Measurements from ENCODE around the gene MUC6.

Gene MUC6

GRCh38 chr11:1022908-1023810, 13.4 kb downstream of the MUC6 start:
- no peak for DNase-seq (ENCODE audit: low read depth)

- DNase-seq (ENCODE audit: low read depth) = no peak
Measured at GRCh38 chr11:1022411-1022810, 14.1 kb downstream of the MUC6 start.

GRCh38 chr11:1020211-1020905, 16.2 kb downstream of the MUC6 start:
- no peak for DNase-seq (ENCODE audit: low read depth)

- no peak for DNase-seq (ENCODE audit: low read depth)
Measured at GRCh38 chr11:1019321-1019910, 17.1 kb downstream of the MUC6 start.

- DNase-seq (ENCODE audit: low read depth) = no peak
Measured at GRCh38 chr11:1018091-1018490, 18.4 kb downstream of the MUC6 start.

- peak; percentile 38 for DNase-seq (ENCODE audit: low read depth)
Measured at GRCh38 chr11:1017269-1018005, 19.1 kb downstream of the MUC6 start.

GRCh38 chr11:1016610-1017126, 19.9 kb downstream of the MUC6 start:
- peak; percentile 29 for DNase-seq (ENCODE audit: low read depth)

- no peak for DNase-seq (ENCODE audit: low read depth)
Measured at GRCh38 chr11:1015826-1016545, 20.5 kb downstream of the MUC6 start.

GRCh38 chr11:1015064-1015463, 21.5 kb downstream of the MUC6 start:
- DNase-seq (ENCODE audit: low read depth) = no peak

GRCh38 chr11:1014276-1014675, 22.2 kb downstream of the MUC6 start:
- DNase-seq (ENCODE audit: low read depth) = no peak

GRCh38 chr11:1013631-1013935, 22.9 kb downstream of the MUC6 start:
- no peak for DNase-seq (ENCODE audit: low read depth)

GRCh38 chr11:1012740-1013630, 23.5 kb downstream of the MUC6 start:
- DNase-seq (ENCODE audit: low read depth) = no peak

GRCh38 chr11:1012291-1012690, 24.2 kb downstream of the MUC6 start:
- DNase-seq (ENCODE audit: low read depth) = no peak

GRCh38 chr11:1011320-1011698, 25.2 kb downstream of the MUC6 start:
- no peak for DNase-seq (ENCODE audit: low read depth)

GRCh38 chr11:1010551-1011319, 25.8 kb downstream of the MUC6 start:
- no peak for DNase-seq (ENCODE audit: low read depth)

GRCh38 chr11:1009991-1010390, 26.5 kb downstream of the MUC6 start:
- DNase-seq (ENCODE audit: low read depth) = no peak

- no peak for DNase-seq (ENCODE audit: low read depth)
Measured at GRCh38 chr11:1009371-1009770, 27.1 kb downstream of the MUC6 start.

- DNase-seq (ENCODE audit: low read depth) = no peak
Measured at GRCh38 chr11:1008803-1009145, 27.7 kb downstream of the MUC6 start.

GRCh38 chr11:1008001-1008802, 28.3 kb downstream of the MUC6 start:
- no peak for DNase-seq (ENCODE audit: low read depth)

All from fibroblast of gingiva (primary cell).